ENCODE measurements around the gene VCAM1.

DNA sequence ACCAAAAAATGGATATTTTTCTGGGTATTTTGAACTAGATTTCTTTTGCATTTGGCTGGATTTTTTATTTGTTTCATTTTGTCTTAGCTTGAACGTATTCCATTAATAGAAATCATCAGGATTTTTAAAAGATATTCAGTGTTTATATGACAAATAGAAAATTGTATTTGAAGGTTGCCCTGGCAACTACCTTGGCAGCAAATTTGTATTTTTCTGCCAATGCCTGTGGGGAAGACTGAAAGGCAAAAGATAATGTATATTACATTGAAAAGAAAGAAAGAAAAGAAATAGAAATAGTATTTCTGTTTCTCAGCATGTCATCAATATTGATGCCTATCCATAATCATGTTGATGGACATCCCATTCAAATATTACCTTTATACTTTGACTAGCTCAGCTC, 16.8 kb downstream of the VCAM1 start:
- no peak for TF ChIP-seq CTCF (IDR thresholded peaks at IDR 0.05; ENCODE audit: insufficient read depth, low read length)
- no peak for TF ChIP-seq POLR2AphosphoS5 (IDR thresholded peaks at IDR 0.05; ENCODE audit: low read depth)
- TF ChIP-seq, protein P1, sequence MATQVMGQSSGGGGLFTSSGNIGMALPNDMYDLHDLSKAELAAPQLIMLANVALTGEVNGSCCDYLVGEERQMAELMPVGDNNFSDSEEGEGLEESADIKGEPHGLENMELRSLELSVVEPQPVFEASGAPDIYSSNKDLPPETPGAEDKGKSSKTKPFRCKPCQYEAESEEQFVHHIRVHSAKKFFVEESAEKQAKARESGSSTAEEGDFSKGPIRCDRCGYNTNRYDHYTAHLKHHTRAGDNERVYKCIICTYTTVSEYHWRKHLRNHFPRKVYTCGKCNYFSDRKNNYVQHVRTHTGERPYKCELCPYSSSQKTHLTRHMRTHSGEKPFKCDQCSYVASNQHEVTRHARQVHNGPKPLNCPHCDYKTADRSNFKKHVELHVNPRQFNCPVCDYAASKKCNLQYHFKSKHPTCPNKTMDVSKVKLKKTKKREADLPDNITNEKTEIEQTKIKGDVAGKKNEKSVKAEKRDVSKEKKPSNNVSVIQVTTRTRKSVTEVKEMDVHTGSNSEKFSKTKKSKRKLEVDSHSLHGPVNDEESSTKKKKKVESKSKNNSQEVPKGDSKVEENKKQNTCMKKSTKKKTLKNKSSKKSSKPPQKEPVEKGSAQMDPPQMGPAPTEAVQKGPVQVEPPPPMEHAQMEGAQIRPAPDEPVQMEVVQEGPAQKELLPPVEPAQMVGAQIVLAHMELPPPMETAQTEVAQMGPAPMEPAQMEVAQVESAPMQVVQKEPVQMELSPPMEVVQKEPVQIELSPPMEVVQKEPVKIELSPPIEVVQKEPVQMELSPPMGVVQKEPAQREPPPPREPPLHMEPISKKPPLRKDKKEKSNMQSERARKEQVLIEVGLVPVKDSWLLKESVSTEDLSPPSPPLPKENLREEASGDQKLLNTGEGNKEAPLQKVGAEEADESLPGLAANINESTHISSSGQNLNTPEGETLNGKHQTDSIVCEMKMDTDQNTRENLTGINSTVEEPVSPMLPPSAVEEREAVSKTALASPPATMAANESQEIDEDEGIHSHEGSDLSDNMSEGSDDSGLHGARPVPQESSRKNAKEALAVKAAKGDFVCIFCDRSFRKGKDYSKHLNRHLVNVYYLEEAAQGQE (IDR thresholded peaks at IDR 0.05; ENCODE audit: insufficient replicate concordance, low read depth): no peak
- TF ChIP-seq SPI1 (IDR thresholded peaks at IDR 0.05; ENCODE audit: borderline replicate concordance, low read depth): no peak

All from HL-60 (cell line).